PFSK-1 (cell line): ENCODE results near the gene FAIM.

Experiments used
- FOXP2 ChIP-seq: optimal IDR thresholded peaks from 2 replicates; pipeline ENCODE3; 2011; ENCODE audit warnings: borderline replicate concordance, control low read depth, inconsistent platforms; ENCODE audit not compliant: insufficient read depth; ENCODE audit errors: extremely low read length, extremely low read depth
- POLR2AphosphoS5 ChIP-seq: IDR thresholded peaks from 2 replicates; pipeline ENCODE4 v1.6.1; 2012; ENCODE audit warnings: low read depth, mild to moderate bottlenecking, control low read depth, low read length, moderate library complexity
- REST ChIP-seq, 2 experiments: IDR thresholded peaks; 2 replicates each; pipeline versions ENCODE4 v1.6.1 to v1.8.0; 2011 to 2012; ENCODE audit warnings: low read depth in 2 of 2, low read length in 2 of 2, control low read depth in 1 of 2, inconsistent platforms in 1 of 2, mild to moderate bottlenecking in 1 of 2, moderate library complexity in 1 of 2; ENCODE audit not compliant: insufficient read depth in 1 of 2
- SIN3A ChIP-seq: IDR thresholded peaks from 2 replicates; pipeline ENCODE4 v1.6.1; 2012; ENCODE audit warnings: mild to moderate bottlenecking, low read length, moderate library complexity, borderline replicate concordance; ENCODE audit not compliant: insufficient read depth
- TAF1 ChIP-seq: IDR thresholded peaks from 2 replicates; pipeline ENCODE4 v1.6.1; 2012; ENCODE audit warnings: low read length, control low read depth, borderline replicate concordance; ENCODE audit not compliant: insufficient read depth

FAIM gene

GRCh38 chr3:138600100-138600745 is 8.3 kb upstream of the FAIM start:
- TF ChIP-seq POLR2AphosphoS5 (no peak), REST (IDR thresholded peaks at IDR 0.05; ENCODE audit: insufficient read depth in 1 of 2, low read depth in 2 of 2, low read length in 2 of 2) (no peak), TAF1 (no peak), FOXP2 (no peak), SIN3A (no peak)

- no peak for TF ChIP-seq REST (IDR thresholded peaks at IDR 0.05; ENCODE audit: insufficient read depth in 1 of 2, low read depth in 2 of 2, low read length in 2 of 2)
- TF ChIP-seq SIN3A, result no peak
- no peak for TF ChIP-seq POLR2AphosphoS5
- TF ChIP-seq FOXP2, result no peak
- no peak for TF ChIP-seq TAF1
These were observed 1.3 kb downstream of the FAIM start for GRCh38 chr3:138609898-138610266.

- TF ChIP-seq SIN3A (no peak), POLR2AphosphoS5 (no peak), TAF1 (no peak), REST (IDR thresholded peaks at IDR 0.05; ENCODE audit: insufficient read depth in 1 of 2, low read depth in 2 of 2, low read length in 2 of 2) (no peak), FOXP2 (no peak)
These were observed 6.9 kb downstream of the FAIM start for GRCh38 chr3:138615462-138615861.

- TF ChIP-seq POLR2AphosphoS5, result no peak
- no peak for TF ChIP-seq TAF1
- no peak for TF ChIP-seq FOXP2
- no peak for TF ChIP-seq REST (IDR thresholded peaks at IDR 0.05; ENCODE audit: insufficient read depth in 1 of 2, low read depth in 2 of 2, low read length in 2 of 2)
- no peak for TF ChIP-seq SIN3A
These were observed 11.9 kb downstream of the FAIM start for GRCh38 chr3:138620431-138620830.

- TF ChIP-seq REST (IDR thresholded peaks at IDR 0.05; ENCODE audit: insufficient read depth in 1 of 2, low read depth in 2 of 2, low read length in 2 of 2), result no peak
- no peak for TF ChIP-seq TAF1
- TF ChIP-seq SIN3A, result no peak
- no peak for TF ChIP-seq POLR2AphosphoS5
- no peak for TF ChIP-seq FOXP2
These were observed 15.9 kb downstream of the FAIM start for GRCh38 chr3:138624518-138624917.
